ENCODE measurements around the gene KRCC1. TPM values are rescaled to one million over a fixed set of nuclear protein-coding genes. Genes with fewer than 3 reads are reported as not detected.

Gene KRCC1
- polyA plus RNA-seq, 1 donor from 2014 or later = 26.6 TPM

- Histone ChIP-seq H3K27ac (ENCODE audit: low read length) (no peak overlapping the region), H3K4me2 (ENCODE audit: low read length) (no peak overlapping the region), H3K9me2 (ENCODE audit: insufficient read depth, low read length) (no peaks in the 10 kb centered on the region), H3K79me2 (replicated peaks; ENCODE audit: insufficient read depth, low read length) (no peaks in the 10 kb centered on the region), H3K9me3 (ENCODE audit: low read length) (no peaks in the 10 kb centered on the region), H3K4me3 (ENCODE audit: low read length) (no peak overlapping the region), H4K20me1 (ENCODE audit: insufficient read depth) (no peaks in the 10 kb centered on the region), H3K27me3 (ENCODE audit: insufficient read depth, low read depth, low read length) (no peaks in the 10 kb centered on the region), H3K9ac (ENCODE audit: low read length) (no peak overlapping the region), H2AFZ (ENCODE audit: low read depth, low read length) (no peak overlapping the region), H3K36me3 (ENCODE audit: insufficient read depth, low read length) (no peaks in the 10 kb centered on the region), H3F3A (ENCODE audit: insufficient read depth, low read length, poor library complexity, severe bottlenecking) (no peaks in the 10 kb centered on the region)
- TF ChIP-seq EZH2 (IDR thresholded peaks at IDR 0.05; ENCODE audit: borderline replicate concordance, insufficient read depth, low read length, poor library complexity, severe bottlenecking) (no peak), POLR2AphosphoS5 (IDR thresholded peaks at IDR 0.05) (no peak), TAF1 (IDR thresholded peaks at IDR 0.05; ENCODE audit: low read depth) (no peak), SMC3 (conservative IDR thresholded peaks at IDR 0.05; ENCODE audit: poor library complexity) (no peak), REST (IDR thresholded peaks at IDR 0.05; ENCODE audit: borderline replicate concordance) (no peak), RAD21 (conservative IDR thresholded peaks at IDR 0.05) (no peak)
Observed at GRCh38 chr2:88097891-88098557, 42.4 kb upstream of the KRCC1 start.

GRCh38 chr2:88097192-88097591 is 41.6 kb upstream of the KRCC1 start:
- no peak overlapping the region for H2AFZ ChIP-seq (ENCODE audit: low read depth, low read length)
- H3K9me3 ChIP-seq (ENCODE audit: low read length) = no peaks in the 10 kb centered on the region
- TF ChIP-seq TAF1 (IDR thresholded peaks at IDR 0.05; ENCODE audit: low read depth) (no peak), RAD21 (conservative IDR thresholded peaks at IDR 0.05) (no peak), EZH2 (IDR thresholded peaks at IDR 0.05; ENCODE audit: borderline replicate concordance, insufficient read depth, low read length, poor library complexity, severe bottlenecking) (no peak), EP300 (conservative IDR thresholded peaks at IDR 0.05; ENCODE audit: poor library complexity, severe bottlenecking) (no peak), SMC3 (conservative IDR thresholded peaks at IDR 0.05; ENCODE audit: poor library complexity) (no peak), REST (IDR thresholded peaks at IDR 0.05; ENCODE audit: borderline replicate concordance) (no peak)
- no peaks in the 10 kb centered on the region for H3K9me2 ChIP-seq (ENCODE audit: insufficient read depth, low read length)
- no peaks in the 10 kb centered on the region for H4K20me1 ChIP-seq (ENCODE audit: insufficient read depth)
- no peaks in the 10 kb centered on the region for H3K27me3 ChIP-seq (ENCODE audit: insufficient read depth, low read depth, low read length)
- no peaks in the 10 kb centered on the region for H3K79me2 ChIP-seq (replicated peaks; ENCODE audit: insufficient read depth, low read length)
- no peaks in the 10 kb centered on the region for H3F3A ChIP-seq (ENCODE audit: insufficient read depth, low read length, poor library complexity, severe bottlenecking)
- no peak overlapping the region for H3K27ac ChIP-seq (ENCODE audit: low read length)
- no peak overlapping the region for H3K9ac ChIP-seq (ENCODE audit: low read length)
- H3K36me3 ChIP-seq (ENCODE audit: insufficient read depth, low read length) = no peaks in the 10 kb centered on the region
- H3K4me3 ChIP-seq (ENCODE audit: low read length) = no peak overlapping the region
- no peak overlapping the region for H3K4me2 ChIP-seq (ENCODE audit: low read length)
